OCI-LY1 (cell line): ENCODE data around the gene ABCA7.

Experiments
- H2AFZ ChIP-seq: fragments of 200-600 bp; sonication (generic), shearing (Covaris generic); 2 replicates; pipeline ENCODE4 v1.6.0; 2014; ENCODE audit warnings: antibody characterized with exemption, mild to moderate bottlenecking, low read length
- H3F3A ChIP-seq: fragments of 200-600 bp; sonication (generic), shearing (Covaris generic); 2 replicates; pipeline ENCODE4 v1.6.0; 2014; ENCODE audit warnings: mild to moderate bottlenecking, antibody characterized with exemption, low read length, moderate library complexity; ENCODE audit not compliant: insufficient read depth
- H3K27ac ChIP-seq: fragments of 200-600 bp; sonication (generic); 2 replicates; pipeline ENCODE4 v1.5.1; 2014; ENCODE audit warnings: low read length, mixed run types, mild to moderate bottlenecking, low read depth; ENCODE audit not compliant: poor library complexity, severe bottlenecking
- H3K27me3 ChIP-seq: fragments of 200-600 bp; sonication (generic); 2 replicates; pipeline ENCODE4 v1.6.0; 2014; ENCODE audit warnings: antibody characterized with exemption, mild to moderate bottlenecking, low read length, moderate library complexity; ENCODE audit not compliant: insufficient read depth
- H3K36me3 ChIP-seq: fragments of 200-600 bp; sonication (generic); 2 replicates; pipeline ENCODE4 v1.6.1; 2014; ENCODE audit warnings: mild to moderate bottlenecking, antibody characterized with exemption, low read length, moderate library complexity, mixed read lengths; ENCODE audit not compliant: insufficient read depth
- H3K4me1 ChIP-seq: fragments of 200-600 bp; sonication (generic); 2 replicates; pipeline ENCODE4 v1.5.1; 2014; ENCODE audit warnings: mild to moderate bottlenecking, low read length, moderate library complexity; ENCODE audit not compliant: insufficient read depth, severe bottlenecking
- H3K4me2 ChIP-seq: fragments of 200-600 bp; sonication (generic), shearing (Covaris generic); 2 replicates; pipeline ENCODE4 v1.6.1; 2014; ENCODE audit warnings: low read length
- H3K4me3 ChIP-seq: fragments of 200-600 bp; sonication (generic); 2 replicates; pipeline ENCODE4 v1.5.1; 2014; ENCODE audit warnings: low read length, low read depth, mild to moderate bottlenecking, mixed read lengths; ENCODE audit not compliant: poor library complexity, severe bottlenecking
- H3K79me2 ChIP-seq: fragments of 200-600 bp; shearing (Covaris generic); 2 replicates; pipeline ENCODE4 v1.6.1; 2016; ENCODE audit warnings: mixed run types, low read length, mixed read lengths; ENCODE audit not compliant: insufficient read depth
- H3K9ac ChIP-seq: fragments of 200-600 bp; sonication (generic), shearing (Covaris generic); 2 replicates; pipeline ENCODE4 v1.6.1; 2014; ENCODE audit warnings: mild to moderate bottlenecking, low read length, mixed read lengths
- H3K9me2 ChIP-seq: fragments of 200-600 bp; sonication (generic), shearing (Covaris generic); 2 replicates; pipeline ENCODE4 v1.6.1; 2014; ENCODE audit warnings: low read depth, mild to moderate bottlenecking, low read length, mixed read lengths
- H3K9me3 ChIP-seq: fragments of 200-600 bp; shearing (Covaris generic); 2 replicates; pipeline ENCODE4 v1.6.1; 2014; ENCODE audit warnings: low read length, mixed read lengths
- H4K20me1 ChIP-seq: fragments of 200-600 bp; sonication (generic), shearing (Covaris generic); 2 replicates; pipeline ENCODE4 v1.6.0; 2016; ENCODE audit warnings: mild to moderate bottlenecking, low read length; ENCODE audit not compliant: insufficient read depth
- EZH2 ChIP-seq: fragments of 200-600 bp; sonication (generic), shearing (Covaris generic); IDR thresholded peaks from 2 replicates; pipeline ENCODE4 v1.8.0; 2017; ENCODE audit warnings: borderline replicate concordance, mixed run types, mild to moderate bottlenecking, antibody characterized with exemption, low read length, moderate library complexity, mixed read lengths
- TF ChIP-seq, protein P1 (sequence below): fragments of 200-600 bp; sonication (generic), shearing (Covaris generic); IDR thresholded peaks from 2 replicates; pipeline ENCODE4 v1.5.1; 2017; ENCODE audit warnings: mild to moderate bottlenecking, antibody characterized with exemption, low read length, moderate library complexity, mixed read lengths

Gene ABCA7

DNA sequence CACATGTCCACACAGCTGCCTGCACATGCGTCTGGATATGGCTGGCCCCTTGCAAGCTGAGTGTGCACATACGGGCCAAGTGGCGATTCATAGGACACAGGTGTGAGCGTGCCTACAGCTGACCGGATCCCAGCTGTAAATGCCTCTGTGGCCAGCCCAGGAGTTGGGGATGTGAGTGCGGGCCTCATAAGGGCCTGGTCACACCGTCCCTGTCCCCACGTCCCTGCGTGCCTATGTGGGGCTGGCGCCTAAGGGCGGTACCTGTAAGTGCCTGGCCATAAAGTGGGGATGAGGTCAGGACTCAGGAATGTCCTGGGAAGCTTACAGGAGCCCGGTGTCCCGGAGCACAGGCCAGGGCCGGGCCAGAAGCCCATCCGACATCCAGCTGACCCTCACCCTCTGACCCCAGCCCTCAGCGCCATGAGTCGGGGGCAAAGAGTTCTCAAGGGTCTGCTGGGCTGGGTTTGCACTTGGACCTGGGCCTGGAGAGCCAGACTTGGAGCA lies 25.8 kb downstream of the ABCA7 start:
- Histone ChIP-seq H3K27ac (no peak overlapping the region), H3K9me2 (no peaks in the 10 kb centered on the region), H3K27me3 (no peaks in the 10 kb centered on the region), H3K4me3 (peak overlapping the region; percentile 43), H3K79me2 (no peaks in the 10 kb centered on the region), H3F3A (no peaks in the 10 kb centered on the region), H3K9ac (no peak overlapping the region), H3K9me3 (no peaks in the 10 kb centered on the region), H2AFZ (no peak overlapping the region), H3K36me3 (peaks cover 11% of the 10 kb centered on the region), H3K4me2 (peak overlapping the region; percentile 69; the same call in 1 of the 2 replicates), H3K4me1 (peaks cover 46% of the 10 kb centered on the region), H4K20me1 (no peaks in the 10 kb centered on the region)
- TF ChIP-seq, protein P1, sequence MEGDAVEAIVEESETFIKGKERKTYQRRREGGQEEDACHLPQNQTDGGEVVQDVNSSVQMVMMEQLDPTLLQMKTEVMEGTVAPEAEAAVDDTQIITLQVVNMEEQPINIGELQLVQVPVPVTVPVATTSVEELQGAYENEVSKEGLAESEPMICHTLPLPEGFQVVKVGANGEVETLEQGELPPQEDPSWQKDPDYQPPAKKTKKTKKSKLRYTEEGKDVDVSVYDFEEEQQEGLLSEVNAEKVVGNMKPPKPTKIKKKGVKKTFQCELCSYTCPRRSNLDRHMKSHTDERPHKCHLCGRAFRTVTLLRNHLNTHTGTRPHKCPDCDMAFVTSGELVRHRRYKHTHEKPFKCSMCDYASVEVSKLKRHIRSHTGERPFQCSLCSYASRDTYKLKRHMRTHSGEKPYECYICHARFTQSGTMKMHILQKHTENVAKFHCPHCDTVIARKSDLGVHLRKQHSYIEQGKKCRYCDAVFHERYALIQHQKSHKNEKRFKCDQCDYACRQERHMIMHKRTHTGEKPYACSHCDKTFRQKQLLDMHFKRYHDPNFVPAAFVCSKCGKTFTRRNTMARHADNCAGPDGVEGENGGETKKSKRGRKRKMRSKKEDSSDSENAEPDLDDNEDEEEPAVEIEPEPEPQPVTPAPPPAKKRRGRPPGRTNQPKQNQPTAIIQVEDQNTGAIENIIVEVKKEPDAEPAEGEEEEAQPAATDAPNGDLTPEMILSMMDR: no peak
- no peak for TF ChIP-seq EZH2

DNA sequence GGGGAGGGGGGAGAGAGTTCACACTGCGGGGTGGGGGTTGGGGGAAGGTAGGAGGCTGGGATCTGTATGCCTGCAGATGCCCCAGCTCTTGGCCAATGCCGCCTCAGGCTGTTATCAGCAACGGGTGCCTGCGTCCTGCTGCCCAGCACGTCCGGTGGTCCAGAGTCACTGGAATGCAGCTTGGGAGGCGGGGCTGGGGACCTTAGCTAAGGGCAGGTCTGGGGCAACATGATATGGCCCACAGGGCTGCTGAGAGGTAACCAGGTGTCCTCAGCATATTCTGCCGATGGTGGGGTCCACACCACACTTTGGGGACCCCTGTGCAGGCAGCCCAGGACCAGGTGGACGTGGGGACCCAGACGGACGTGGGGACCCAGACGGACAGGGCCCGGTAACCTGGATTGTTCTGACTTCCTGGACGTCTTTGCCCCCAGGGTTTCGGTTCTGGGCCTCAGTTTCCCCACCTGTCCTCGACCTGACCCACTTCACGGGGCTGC lies 26.4 kb downstream of the ABCA7 start:
- H3K9me3 ChIP-seq: no peaks in the 10 kb centered on the region
- H3K27ac ChIP-seq: peak overlapping the region; percentile 46
- no peaks in the 10 kb centered on the region for H3F3A ChIP-seq
- H3K4me3 ChIP-seq: peak overlapping the region; percentile 86
- no peaks in the 10 kb centered on the region for H3K79me2 ChIP-seq
- peak overlapping the region; percentile 72 for H3K4me2 ChIP-seq
- no peaks in the 10 kb centered on the region for H3K27me3 ChIP-seq
- no peak for TF ChIP-seq EZH2
- TF ChIP-seq, protein P1: no peak
- H2AFZ ChIP-seq: no peak overlapping the region
- H3K36me3 ChIP-seq: peaks cover 15% of the 10 kb centered on the region
- H3K9me2 ChIP-seq: no peaks in the 10 kb centered on the region
- H3K9ac ChIP-seq: peak overlapping the region; percentile 87
- no peaks in the 10 kb centered on the region for H4K20me1 ChIP-seq
- peaks cover 46% of the 10 kb centered on the region for H3K4me1 ChIP-seq

DNA sequence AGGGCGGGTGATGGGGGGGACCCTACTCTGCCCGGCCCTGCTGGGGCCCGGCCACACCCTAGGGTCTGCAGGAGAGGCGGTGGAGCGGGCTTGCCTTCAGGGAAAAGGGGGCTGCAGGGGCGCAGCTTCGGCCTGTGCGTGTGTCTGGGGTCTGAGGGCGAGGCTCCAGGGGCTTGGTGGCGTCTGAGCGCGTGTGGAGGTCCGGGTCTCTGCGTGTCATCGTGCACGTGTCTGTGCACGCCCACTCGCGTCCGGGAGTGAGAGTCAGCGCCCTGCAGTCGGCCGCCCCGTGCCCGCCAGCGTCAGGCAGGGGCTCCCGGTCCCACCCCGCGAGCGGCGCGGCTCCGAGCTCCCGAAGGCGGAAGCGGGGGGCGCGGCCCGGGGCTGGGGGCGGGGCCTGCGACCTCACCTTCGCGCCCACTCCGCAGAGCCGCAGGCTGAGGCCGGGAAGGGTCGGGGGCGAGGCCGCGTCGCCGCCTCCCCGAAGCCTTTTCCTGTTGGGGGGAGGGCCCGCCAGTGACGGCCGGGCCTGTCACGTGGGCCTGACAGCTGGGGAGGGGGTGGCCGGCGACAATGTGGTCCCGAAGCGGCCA lies 26.9 kb downstream of the ABCA7 start, which contains the start of gene ARHGAP45:
Gene ARHGAP45, plus strand, starts transcription at position 420 of the 593 bp plus-strand sequence. CDS start 239 bp downstream, outside the sequence.
- H3K79me2 ChIP-seq: no peaks in the 10 kb centered on the region
- peak within 1 kb of the TSS; percentile 86 for H3K4me3 ChIP-seq
- H3K9me2 ChIP-seq: no peaks in the 10 kb centered on the region
- no peaks in the 10 kb centered on the region for H4K20me1 ChIP-seq
- H2AFZ ChIP-seq: no peak within 1 kb of the TSS
- H3F3A ChIP-seq: no peaks in the 10 kb centered on the region
- peak within 1 kb of the TSS; percentile 72 for H3K4me2 ChIP-seq
- TF ChIP-seq EZH2: no peak
- TF ChIP-seq, protein P1: no peak
- H3K36me3 ChIP-seq: peaks cover 12% of the 10 kb centered on the region
- H3K4me1 ChIP-seq: peaks cover 46% of the 10 kb centered on the region
- no peaks in the 10 kb centered on the region for H3K9me3 ChIP-seq
- peak within 1 kb of the TSS; percentile 92 for H3K27ac ChIP-seq
- H3K27me3 ChIP-seq: no peaks in the 10 kb centered on the region
- H3K9ac ChIP-seq: peak within 1 kb of the TSS; percentile 87
